Glutamatergic neuron (in vitro differentiated cells): ENCODE measurements around the gene C7orf25. TPM values are rescaled to one million over a fixed set of nuclear protein-coding genes. Genes with fewer than 3 reads are reported as not detected.

Source experiments
- DNase-seq: peaks from one replicate; pipeline ENCODE4 v3.0.0; 2022
- H3K27ac Mint-ChIP-seq: one replicate; pipeline ENCODE4 v1.8.0; 2020; ENCODE audit warnings: mild to moderate bottlenecking, mixed read lengths, inconsistent platforms; ENCODE audit not compliant: unreplicated experiment
- H3K27me3 Mint-ChIP-seq: one replicate; pipeline ENCODE4 v1.8.0; 2020; ENCODE audit warnings: mild to moderate bottlenecking, moderate library complexity, mixed read lengths, inconsistent platforms; ENCODE audit not compliant: unreplicated experiment
- H3K36me3 Mint-ChIP-seq: one replicate; pipeline ENCODE4 v1.8.0; 2020; ENCODE audit warnings: mild to moderate bottlenecking, mixed read lengths, inconsistent platforms; ENCODE audit not compliant: unreplicated experiment
- H3K4me1 Mint-ChIP-seq: one replicate; pipeline ENCODE4 v1.8.0; 2020; ENCODE audit warnings: mild to moderate bottlenecking, low read depth, mixed read lengths, inconsistent platforms; ENCODE audit not compliant: unreplicated experiment
- H3K4me3 Mint-ChIP-seq: one replicate; pipeline ENCODE4 v1.8.0; 2020; ENCODE audit warnings: mild to moderate bottlenecking, mixed read lengths, inconsistent platforms; ENCODE audit not compliant: unreplicated experiment
- H3K9me3 Mint-ChIP-seq: one replicate; pipeline ENCODE4 v1.8.0; 2020; ENCODE audit warnings: mild to moderate bottlenecking, moderate library complexity, mixed read lengths, inconsistent platforms; ENCODE audit not compliant: unreplicated experiment
- total RNA-seq: library from RNA; stranded (reverse); fragmentation: NEBNext Ultra II Directional; extraction: Animal tissue kit (Norgen Biotek cat#: 25700); gene quantifications from one replicate; pipeline ENCODE4 v1.2.1, GENCODE V29; 2021; ENCODE audit not compliant: unreplicated experiment
- TF ChIP-seq, protein P1 (sequence below): fragments of 200-600 bp; sonication (generic); IDR thresholded peaks from one replicate; pipeline ENCODE4 v1.5.0; 2021; ENCODE audit not compliant: partially characterized antibody, unreplicated experiment

The C7orf25 gene
- total RNA-seq, 1 donor from 2014 or later: 3.6 TPM

GRCh38 chr7:42924223-42924838 is 12.5 kb upstream of the C7orf25 start:
- no peak overlapping the region for H3K27ac Mint-ChIP-seq
- H3K36me3 Mint-ChIP-seq: no peaks in the 10 kb centered on the region
- TF ChIP-seq, protein P1, sequence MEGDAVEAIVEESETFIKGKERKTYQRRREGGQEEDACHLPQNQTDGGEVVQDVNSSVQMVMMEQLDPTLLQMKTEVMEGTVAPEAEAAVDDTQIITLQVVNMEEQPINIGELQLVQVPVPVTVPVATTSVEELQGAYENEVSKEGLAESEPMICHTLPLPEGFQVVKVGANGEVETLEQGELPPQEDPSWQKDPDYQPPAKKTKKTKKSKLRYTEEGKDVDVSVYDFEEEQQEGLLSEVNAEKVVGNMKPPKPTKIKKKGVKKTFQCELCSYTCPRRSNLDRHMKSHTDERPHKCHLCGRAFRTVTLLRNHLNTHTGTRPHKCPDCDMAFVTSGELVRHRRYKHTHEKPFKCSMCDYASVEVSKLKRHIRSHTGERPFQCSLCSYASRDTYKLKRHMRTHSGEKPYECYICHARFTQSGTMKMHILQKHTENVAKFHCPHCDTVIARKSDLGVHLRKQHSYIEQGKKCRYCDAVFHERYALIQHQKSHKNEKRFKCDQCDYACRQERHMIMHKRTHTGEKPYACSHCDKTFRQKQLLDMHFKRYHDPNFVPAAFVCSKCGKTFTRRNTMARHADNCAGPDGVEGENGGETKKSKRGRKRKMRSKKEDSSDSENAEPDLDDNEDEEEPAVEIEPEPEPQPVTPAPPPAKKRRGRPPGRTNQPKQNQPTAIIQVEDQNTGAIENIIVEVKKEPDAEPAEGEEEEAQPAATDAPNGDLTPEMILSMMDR: no peak

GRCh38 chr7:42922017-42922753 is 10.3 kb upstream of the C7orf25 start:
- no peak for DNase-seq
- Mint-ChIP-seq H3K27ac (no peak overlapping the region), H3K4me1 (no peaks in the 10 kb centered on the region), H3K27me3 (no peaks in the 10 kb centered on the region), H3K4me3 (no peak overlapping the region), H3K9me3 (no peaks in the 10 kb centered on the region), H3K36me3 (no peaks in the 10 kb centered on the region)
- TF ChIP-seq, protein P1: no peak

More at GRCh38 chr7:42924223-42924838, 12.5 kb upstream of the C7orf25 start:
- no peaks in the 10 kb centered on the region for H3K9me3 Mint-ChIP-seq
- H3K4me3 Mint-ChIP-seq: no peak overlapping the region
- H3K4me1 Mint-ChIP-seq: no peaks in the 10 kb centered on the region
- H3K27me3 Mint-ChIP-seq: no peaks in the 10 kb centered on the region
- DNase-seq: no peak

- H3K27me3 Mint-ChIP-seq: peaks cover 2% of the 10 kb centered on the region
- H3K36me3 Mint-ChIP-seq: no peaks in the 10 kb centered on the region
- no peak overlapping the region for H3K4me3 Mint-ChIP-seq
- peaks cover 8% of the 10 kb centered on the region for H3K4me1 Mint-ChIP-seq
- DNase-seq: no peak
- H3K27ac Mint-ChIP-seq: no peak overlapping the region
- TF ChIP-seq, protein P1: no peak
- no peaks in the 10 kb centered on the region for H3K9me3 Mint-ChIP-seq
These were observed 3.5 kb upstream of the C7orf25 start for GRCh38 chr7:42915356-42915755.

DNA sequence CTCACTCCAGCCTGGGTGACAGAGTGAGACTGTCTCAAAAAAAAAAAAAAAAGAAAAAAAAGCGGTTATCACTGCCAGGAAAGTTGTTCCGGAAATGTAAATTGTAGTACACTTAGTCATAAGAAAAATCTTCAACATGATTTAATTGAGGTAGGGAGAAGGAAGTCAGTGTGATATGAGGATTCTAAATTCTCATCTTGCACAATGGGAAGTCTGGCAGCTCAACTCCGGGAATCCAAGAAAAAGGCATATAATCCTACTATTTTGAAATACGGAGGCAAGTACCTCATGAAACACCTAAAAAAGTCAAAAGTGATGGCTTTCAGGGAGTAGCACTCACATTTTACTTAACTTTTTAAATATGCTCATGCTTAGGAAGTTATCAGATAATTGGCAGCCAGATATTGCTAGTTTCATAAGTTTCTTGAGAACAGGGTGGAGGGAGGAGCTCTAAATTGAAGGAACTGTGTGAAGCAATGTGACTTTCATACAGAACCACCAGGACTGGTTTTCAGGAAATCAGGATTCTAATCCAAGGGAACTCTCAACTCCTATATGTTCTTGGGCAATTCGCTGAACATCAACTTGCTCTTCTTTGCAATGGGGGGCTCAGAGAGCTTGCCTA is 2.7 kb upstream of the C7orf25 start:
- Mint-ChIP-seq H3K4me1 (peaks cover 8% of the 10 kb centered on the region), H3K27me3 (peaks cover 2% of the 10 kb centered on the region), H3K36me3 (no peaks in the 10 kb centered on the region), H3K27ac (no peak overlapping the region), H3K9me3 (no peaks in the 10 kb centered on the region), H3K4me3 (no peak overlapping the region)
- no peak for DNase-seq
- TF ChIP-seq, protein P1: no peak

- peaks cover 2% of the 10 kb centered on the region for H3K27me3 Mint-ChIP-seq
- TF ChIP-seq, protein P1: no peak
- H3K4me3 Mint-ChIP-seq: no peak overlapping the region
- no peaks in the 10 kb centered on the region for H3K9me3 Mint-ChIP-seq
- no peaks in the 10 kb centered on the region for H3K36me3 Mint-ChIP-seq
- no peak for DNase-seq
- peak overlapping the region; percentile 2 for H3K27ac Mint-ChIP-seq
- H3K4me1 Mint-ChIP-seq: peaks cover 8% of the 10 kb centered on the region
These were observed 2.1 kb upstream of the C7orf25 start for GRCh38 chr7:42914009-42914408.
